ENCODE measurements around the gene SBF2. TPM values are rescaled to one million over a fixed set of nuclear protein-coding genes. Genes with fewer than 3 reads are reported as not detected.

Gene SBF2
- total RNA-seq, 5 donors from 2014 or later (not counting 1 experiment from before 2014, with no cell fraction given) = 9.5 to 23.5 (median 13.0) TPM

- Histone ChIP-seq H3K27ac (ENCODE audit: low read length) (no peak overlapping the region), H3K4me1 (ENCODE audit: control insufficient read depth in 1 of 2, extremely low read depth in 1 of 2, insufficient read depth in 2 of 2, low read length in 2 of 2) (peaks cover 0 to 4% of the 10 kb centered on the region in 2 experiments), H3K36me3 (ENCODE audit: control insufficient read depth in 2 of 2, extremely low read depth in 1 of 2, insufficient read depth in 1 of 2, low read length in 1 of 2) (no peaks in the 10 kb centered on the region), H3K9me3 (no peaks in the 10 kb centered on the region), H3K27me3 (replicated peaks in 1 of 2; ENCODE audit: control insufficient read depth in 2 of 2, extremely low read depth in 1 of 2, insufficient read depth in 2 of 2, low read length in 1 of 2) (peaks cover 0 to 9% of the 10 kb centered on the region in 2 experiments), H3K4me3 (ENCODE audit: control insufficient read depth in 1 of 2, extremely low read depth in 1 of 2, low read length in 1 of 2) (no peak overlapping the region)
- ATAC-seq (replicated peaks in 1 of 4) = no peak
- no peak overlapping the region for H3K27ac Mint-ChIP-seq
- H3K4me1 Mint-ChIP-seq = peaks cover 8 to 23% (median 12%) of the 10 kb centered on the region in 3 donors
- no peak overlapping the region for H3K4me3 Mint-ChIP-seq
- DNase-seq = no peak
- CTCF ChIA-PET = interaction anchor here in 1 of 2 donors (0.6 kb wide), 1 partner anchor 228 kb away, joined by 3 read pairs; no protein-coding TSS in a partner anchor
- H3K9me3 Mint-ChIP-seq = no peaks in the 10 kb centered on the region
- WGBS (ENCODE audit: insufficient coverage) = 86% methylated on average over 1 of the region's 3 CpGs
- H3K36me3 Mint-ChIP-seq = peaks cover 13% of the 10 kb centered on the region
- POLR2A ChIA-PET = no interaction called here
- H3K27me3 Mint-ChIP-seq = peaks cover 0 to 8% of the 10 kb centered on the region in 2 donors
These were observed 6.9 kb downstream of the SBF2 start for GRCh38 chr11:10287140-10287539.

GRCh38 chr11:10285148-10285802 is 8.7 kb downstream of the SBF2 start:
- no peaks in the 10 kb centered on the region for H3K9me3 Mint-ChIP-seq
- POLR2A ChIA-PET = interaction anchor here in 1 of 2 donors (0.7 kb wide), 1 partner anchor 81 kb away, joined by 4 read pairs; no protein-coding TSS in a partner anchor
- H3K27me3 Mint-ChIP-seq = peaks cover 0 to 4% of the 10 kb centered on the region in 2 donors
- Histone ChIP-seq H3K27ac (ENCODE audit: low read length) (no peak overlapping the region), H3K27me3 (replicated peaks in 1 of 2; ENCODE audit: control insufficient read depth in 2 of 2, extremely low read depth in 1 of 2, insufficient read depth in 2 of 2, low read length in 1 of 2) (peaks cover 0 to 9% of the 10 kb centered on the region in 2 experiments), H3K9me3 (no peaks in the 10 kb centered on the region), H3K4me1 (ENCODE audit: control insufficient read depth in 1 of 2, extremely low read depth in 1 of 2, insufficient read depth in 2 of 2, low read length in 2 of 2) (no peaks in the 10 kb centered on the region), H3K36me3 (ENCODE audit: control insufficient read depth in 2 of 2, extremely low read depth in 1 of 2, insufficient read depth in 1 of 2, low read length in 1 of 2) (no peaks in the 10 kb centered on the region), H3K4me3 (ENCODE audit: control insufficient read depth in 1 of 2, extremely low read depth in 1 of 2, low read length in 1 of 2) (no peak overlapping the region)
- no peak overlapping the region for H3K4me3 Mint-ChIP-seq
- DNase-seq = no peak
- CTCF ChIA-PET = interaction anchor here in 1 of 2 donors (0.6 kb wide), 1 partner anchor 14 kb away, joined by 3 read pairs; no protein-coding TSS in a partner anchor
- WGBS (ENCODE audit: insufficient coverage) = 90% methylated on average over 3 of the region's 4 CpGs
- peaks cover 0 to 15% (median 5%) of the 10 kb centered on the region in 3 donors for H3K4me1 Mint-ChIP-seq
- ATAC-seq (replicated peaks in 1 of 4) = no peak
- H3K36me3 Mint-ChIP-seq = peaks cover 11% of the 10 kb centered on the region
- no peak overlapping the region for H3K27ac Mint-ChIP-seq

GRCh38 chr11:10283991-10284390 is 10.0 kb downstream of the SBF2 start:
- DNase-seq (no peak), ATAC-seq (replicated peaks in 1 of 4) (no peak)
- peaks cover 0 to 13% (median 5%) of the 10 kb centered on the region in 3 donors for H3K4me1 Mint-ChIP-seq
- no peak overlapping the region for H3K27ac Mint-ChIP-seq
- Histone ChIP-seq H3K27me3 (replicated peaks in 1 of 2; ENCODE audit: control insufficient read depth in 2 of 2, extremely low read depth in 1 of 2, insufficient read depth in 2 of 2, low read length in 1 of 2) (peaks cover 0 to 6% of the 10 kb centered on the region in 2 experiments), H3K4me1 (ENCODE audit: control insufficient read depth in 1 of 2, extremely low read depth in 1 of 2, insufficient read depth in 2 of 2, low read length in 2 of 2) (no peaks in the 10 kb centered on the region), H3K27ac (ENCODE audit: low read length) (no peak overlapping the region), H3K4me3 (ENCODE audit: control insufficient read depth in 1 of 2, extremely low read depth in 1 of 2, low read length in 1 of 2) (no peak overlapping the region), H3K36me3 (ENCODE audit: control insufficient read depth in 2 of 2, extremely low read depth in 1 of 2, insufficient read depth in 1 of 2, low read length in 1 of 2) (no peaks in the 10 kb centered on the region), H3K9me3 (no peaks in the 10 kb centered on the region)
- peaks cover 7% of the 10 kb centered on the region for H3K36me3 Mint-ChIP-seq
- H3K27me3 Mint-ChIP-seq = peaks cover 0 to 4% of the 10 kb centered on the region in 2 donors
- no CpG with 5 or more reads among the region's 1 CpG for WGBS (ENCODE audit: insufficient coverage)
- no peaks in the 10 kb centered on the region for H3K9me3 Mint-ChIP-seq
- ChIA-PET CTCF (interaction anchor here in 1 of 2 donors (0.7 to 1.2 kb wide), 3 partner anchors 21 to 28 kb away, joined by 3 to 4 read pairs (median 3); partner anchors contain the start of gene ADM), POLR2A (interaction anchor here (0.6 to 0.7 kb wide), 3 partner anchors 22 to 26 kb away, joined by 3 read pairs; no protein-coding TSS in a partner anchor)
- no peak overlapping the region for H3K4me3 Mint-ChIP-seq

GRCh38 chr11:10282117-10282516 is 11.9 kb downstream of the SBF2 start:
- ChIA-PET POLR2A (no interaction called here), CTCF (no interaction called here)
- Mint-ChIP-seq H3K27ac (no peak overlapping the region), H3K4me3 (no peak overlapping the region), H3K36me3 (peaks cover 9% of the 10 kb centered on the region), H3K27me3 (peaks cover 0 to 4% of the 10 kb centered on the region in 2 donors), H3K4me1 (peaks cover 0 to 13% (median 3%) of the 10 kb centered on the region in 3 donors), H3K9me3 (no peaks in the 10 kb centered on the region)
- ATAC-seq (replicated peaks in 1 of 4) = no peak
- no peaks in the 10 kb centered on the region for H3K27me3 ChIP-seq (replicated peaks in 1 of 2; ENCODE audit: control insufficient read depth in 2 of 2, extremely low read depth in 1 of 2, insufficient read depth in 2 of 2, low read length in 1 of 2)
- no peak overlapping the region for H3K4me3 ChIP-seq (ENCODE audit: control insufficient read depth in 1 of 2, extremely low read depth in 1 of 2, low read length in 1 of 2)
- no peak overlapping the region for H3K27ac ChIP-seq (ENCODE audit: low read length)
- H3K36me3 ChIP-seq (ENCODE audit: control insufficient read depth in 2 of 2, extremely low read depth in 1 of 2, insufficient read depth in 1 of 2, low read length in 1 of 2) = no peaks in the 10 kb centered on the region
- no peak for DNase-seq
- H3K4me1 ChIP-seq (ENCODE audit: control insufficient read depth in 1 of 2, extremely low read depth in 1 of 2, insufficient read depth in 2 of 2, low read length in 2 of 2) = no peaks in the 10 kb centered on the region
- no peaks in the 10 kb centered on the region for H3K9me3 ChIP-seq

GRCh38 chr11:10275714-10276113 is 18.3 kb downstream of the SBF2 start:
- ATAC-seq (replicated peaks in 1 of 4) (no peak), DNase-seq (no peak)
- H3K27me3 Mint-ChIP-seq = no peaks in the 10 kb centered on the region
- no peak overlapping the region for H3K27ac Mint-ChIP-seq
- H3K4me3 ChIP-seq (ENCODE audit: control insufficient read depth in 1 of 2, extremely low read depth in 1 of 2, low read length in 1 of 2) = no peak overlapping the region
- H3K36me3 ChIP-seq (ENCODE audit: control insufficient read depth in 2 of 2, extremely low read depth in 1 of 2, insufficient read depth in 1 of 2, low read length in 1 of 2) = no peaks in the 10 kb centered on the region
- no peak overlapping the region for H3K27ac ChIP-seq (ENCODE audit: low read length)
- no peaks in the 10 kb centered on the region for H3K9me3 Mint-ChIP-seq
- CTCF ChIA-PET = no interaction called here
- H3K36me3 Mint-ChIP-seq = peaks cover 3% of the 10 kb centered on the region
- no peak overlapping the region for H3K4me3 Mint-ChIP-seq
- H3K4me1 Mint-ChIP-seq = peaks cover 10 to 24% (median 11%) of the 10 kb centered on the region in 3 donors
- H3K27me3 ChIP-seq (replicated peaks in 1 of 2; ENCODE audit: control insufficient read depth in 2 of 2, extremely low read depth in 1 of 2, insufficient read depth in 2 of 2, low read length in 1 of 2) = no peaks in the 10 kb centered on the region
- POLR2A ChIA-PET = no interaction called here
- H3K9me3 ChIP-seq = no peaks in the 10 kb centered on the region
- H3K4me1 ChIP-seq (ENCODE audit: control insufficient read depth in 1 of 2, extremely low read depth in 1 of 2, insufficient read depth in 2 of 2, low read length in 2 of 2) = no peaks in the 10 kb centered on the region

GRCh38 chr11:10274726-10275125 is 19.3 kb downstream of the SBF2 start:
- ATAC-seq (replicated peaks in 1 of 4) (no peak), DNase-seq (no peak)
- Mint-ChIP-seq H3K36me3 (peaks cover 3% of the 10 kb centered on the region), H3K27ac (no peak overlapping the region), H3K27me3 (no peaks in the 10 kb centered on the region), H3K4me1 (peaks cover 7 to 24% (median 11%) of the 10 kb centered on the region in 3 donors), H3K4me3 (no peak overlapping the region), H3K9me3 (no peaks in the 10 kb centered on the region)
- Histone ChIP-seq H3K4me1 (ENCODE audit: control insufficient read depth in 1 of 2, extremely low read depth in 1 of 2, insufficient read depth in 2 of 2, low read length in 2 of 2) (no peaks in the 10 kb centered on the region), H3K9me3 (no peaks in the 10 kb centered on the region), H3K27me3 (replicated peaks in 1 of 2; ENCODE audit: control insufficient read depth in 2 of 2, extremely low read depth in 1 of 2, insufficient read depth in 2 of 2, low read length in 1 of 2) (no peaks in the 10 kb centered on the region), H3K4me3 (ENCODE audit: control insufficient read depth in 1 of 2, extremely low read depth in 1 of 2, low read length in 1 of 2) (no peak overlapping the region), H3K27ac (ENCODE audit: low read length) (no peak overlapping the region), H3K36me3 (ENCODE audit: control insufficient read depth in 2 of 2, extremely low read depth in 1 of 2, insufficient read depth in 1 of 2, low read length in 1 of 2) (no peaks in the 10 kb centered on the region)
- ChIA-PET CTCF (interaction anchor here (0.6 to 0.7 kb wide), 2 partner anchors 35 to 137 kb away, joined by 3 to 6 read pairs; no protein-coding TSS in a partner anchor), POLR2A (interaction anchor here (0.6 to 0.7 kb wide), 2 partner anchors 33 to 674 kb away, joined by 3 to 11 read pairs; no protein-coding TSS in a partner anchor)
- WGBS (ENCODE audit: insufficient coverage) = no CpG with 5 or more reads among the region's 1 CpG
